DMS 273 treated with DMSO at 0.1 percent for 48 hours (cell line): ENCODE measurements around the gene GRM3.

Source experiments
- DNase-seq: peaks from one replicate; lab custom pipeline; 2025; lab: John Stamatoyannopoulos, UW

The GRM3 gene

DNA sequence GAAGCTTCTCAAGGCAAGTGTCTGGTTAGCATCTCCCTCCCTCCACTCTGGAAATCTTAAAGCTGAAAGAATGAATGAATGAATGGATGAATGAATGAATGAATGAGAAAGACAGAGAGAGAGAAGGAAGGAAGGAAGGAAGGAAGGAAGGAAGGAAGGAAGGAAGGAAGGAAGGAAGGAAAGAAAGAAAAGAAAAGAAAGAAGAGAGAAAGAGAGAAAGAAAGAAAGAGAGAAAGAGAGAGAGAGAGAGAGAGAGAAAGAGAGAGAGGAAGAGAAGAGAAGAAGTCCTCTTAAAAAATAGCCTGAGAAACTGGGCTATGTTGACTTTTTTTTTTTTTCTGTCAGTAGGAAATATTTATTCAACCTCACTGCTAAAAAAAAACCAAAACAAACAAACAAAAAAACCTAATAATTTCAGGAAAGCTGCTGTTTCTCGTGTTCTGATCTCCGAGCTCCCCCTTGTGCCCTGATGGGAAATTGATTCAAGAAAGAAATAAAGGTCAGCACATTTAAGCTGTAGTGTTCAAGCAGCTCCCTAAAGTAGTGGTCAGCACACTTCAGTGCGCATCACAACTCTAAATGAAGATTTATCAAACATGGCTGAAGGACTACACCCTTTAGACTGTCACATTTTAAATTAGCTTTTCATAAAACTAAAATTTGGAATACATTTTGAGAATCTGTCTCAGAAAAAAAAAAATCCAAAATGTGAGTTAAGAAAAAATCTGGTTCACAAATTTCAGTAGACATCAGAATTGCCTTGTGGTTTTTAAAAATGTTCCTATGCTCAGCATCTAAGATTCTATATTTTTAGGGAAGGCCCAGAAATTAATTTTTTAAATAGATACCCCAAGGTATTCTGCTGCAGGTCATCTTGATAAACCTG is 261.5 kb downstream of the GRM3 start:
- no peak for DNase-seq

DNA sequence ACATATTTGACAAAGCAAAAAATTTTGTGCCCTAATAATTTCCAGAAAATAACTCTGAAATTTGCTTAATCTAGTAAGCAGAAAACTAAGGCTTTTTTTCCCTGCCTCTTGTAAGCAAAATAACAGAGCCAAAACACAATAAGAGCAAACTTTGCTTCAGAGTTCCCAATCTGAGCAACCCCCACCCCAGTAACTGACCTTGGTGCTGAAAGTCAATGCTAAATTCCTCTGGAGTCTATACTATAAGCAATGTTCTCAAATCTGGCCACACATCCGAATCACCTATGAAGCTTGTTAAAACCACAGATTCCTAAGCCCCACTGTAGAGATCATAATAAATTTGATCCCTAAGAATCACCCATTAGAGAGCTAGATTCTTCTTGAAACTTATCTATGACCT is 265.2 kb downstream of the GRM3 start:
- no peak for DNase-seq

DNA sequence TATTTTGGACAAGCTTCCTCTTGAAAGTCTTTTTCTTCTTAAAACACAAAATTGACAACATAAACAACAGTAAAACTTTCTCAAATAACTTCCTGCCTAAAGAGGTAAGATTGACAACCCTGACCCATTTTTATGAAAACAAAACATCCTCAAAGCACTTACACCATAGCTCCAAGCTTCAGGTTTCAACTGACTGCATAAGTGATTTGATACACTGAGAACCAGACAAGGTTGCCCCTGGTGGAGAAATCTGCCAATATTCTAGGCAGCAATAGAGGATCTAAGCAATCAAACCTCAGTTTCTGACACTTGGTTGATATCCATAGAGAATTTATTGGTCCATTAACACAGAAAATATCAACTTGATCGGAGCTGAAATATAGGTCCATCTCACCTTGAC is 267.9 kb downstream of the GRM3 start:
- DNase-seq = no peak

DNA sequence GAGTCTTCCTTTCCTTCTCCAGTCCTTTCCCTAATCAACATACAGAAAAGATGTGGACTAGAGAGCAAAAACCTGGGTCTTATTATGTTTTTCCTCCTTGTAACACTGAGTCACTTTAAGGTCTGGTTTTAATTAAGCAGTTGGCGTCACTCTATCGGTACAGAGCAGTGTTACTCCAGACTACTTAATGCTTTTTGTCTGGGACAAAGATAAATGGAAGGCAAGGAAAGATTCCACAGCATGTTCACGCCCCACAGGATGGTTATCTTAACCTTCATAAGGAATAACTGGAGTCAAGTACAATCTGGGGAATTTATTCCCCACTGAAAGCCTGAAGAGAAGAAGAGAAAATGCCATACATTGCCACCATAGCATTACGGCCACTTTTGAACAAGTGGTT is 270.0 kb downstream of the GRM3 start:
- DNase-seq = no peak
